Measurements from ENCODE around the gene IKZF4.
A peak's percentile ranks its signal among the peaks of the same experiment; 100 is the strongest.
"Not testable (repeated sequence)": the region's sequence is repeated elsewhere in the genome, so short reads cannot be mapped to it uniquely, and the experiment has no call there.

The IKZF4 gene

GRCh38 chr12:55996715-55997534 is 23.9 kb upstream of the IKZF4 start, which contains the start of gene SUOX:
Gene SUOX, plus strand, starts transcription at chr12:55997276. Its CDS starts 4,946 bp downstream, at chr12:56002222.
- H3K4me3 ChIP-seq (ENCODE audit: low read depth, low read length): peak within 1 kb of the TSS; percentile 72
- peak; percentile 92 for DNase-seq (ENCODE audit: low read depth)

GRCh38 chr12:55997535-55997859 is 23.3 kb upstream of the IKZF4 start:
- peak overlapping the region; percentile 72 for H3K4me3 ChIP-seq (ENCODE audit: low read depth, low read length)
- no peak for DNase-seq (ENCODE audit: low read depth)

- H3K4me3 ChIP-seq (ENCODE audit: low read depth, low read length); DNase-seq (ENCODE audit: low read depth): not testable (repeated sequence)
Observed at GRCh38 chr12:55999522-55999921, 21.3 kb upstream of the IKZF4 start.

- DNase-seq (ENCODE audit: low read depth); H3K4me3 ChIP-seq (ENCODE audit: low read depth, low read length): not testable (repeated sequence)
Observed at GRCh38 chr12:55999999-56000540, 20.8 kb upstream of the IKZF4 start.

- H3K4me3 ChIP-seq (ENCODE audit: low read depth, low read length): no peak overlapping the region
- no peak for DNase-seq (ENCODE audit: low read depth)
Observed at GRCh38 chr12:56001487-56002100, 19.2 kb upstream of the IKZF4 start.

- DNase-seq (ENCODE audit: low read depth); H3K4me3 ChIP-seq (ENCODE audit: low read depth, low read length): not testable (repeated sequence)
Observed at GRCh38 chr12:56003376-56003775, 17.5 kb upstream of the IKZF4 start.

- H3K4me3 ChIP-seq (ENCODE audit: low read depth, low read length): no peak overlapping the region
- DNase-seq (ENCODE audit: low read depth): no peak
Observed at GRCh38 chr12:56004211-56004610, 16.6 kb upstream of the IKZF4 start.

GRCh38 chr12:56007564-56008559 is 13.0 kb upstream of the IKZF4 start:
- DNase-seq (ENCODE audit: low read depth): no peak
- H3K4me3 ChIP-seq (ENCODE audit: low read depth, low read length): peak overlapping the region; percentile 63

- no peak overlapping the region for H3K4me3 ChIP-seq (ENCODE audit: low read depth, low read length)
- DNase-seq (ENCODE audit: low read depth): no peak
Observed at GRCh38 chr12:56010111-56010570, 10.7 kb upstream of the IKZF4 start.

- no peak for DNase-seq (ENCODE audit: low read depth)
- no peak overlapping the region for H3K4me3 ChIP-seq (ENCODE audit: low read depth, low read length)
Observed at GRCh38 chr12:56011509-56012090, 9.2 kb upstream of the IKZF4 start.

GRCh38 chr12:56013482-56013881 is 7.4 kb upstream of the IKZF4 start:
- DNase-seq (ENCODE audit: low read depth): no peak
- no peak overlapping the region for H3K4me3 ChIP-seq (ENCODE audit: low read depth, low read length)

GRCh38 chr12:56014205-56014604 is 6.6 kb upstream of the IKZF4 start:
- no peak for DNase-seq (ENCODE audit: low read depth)
- H3K4me3 ChIP-seq (ENCODE audit: low read depth, low read length): no peak overlapping the region

- no peak overlapping the region for H3K4me3 ChIP-seq (ENCODE audit: low read depth, low read length)
- no peak for DNase-seq (ENCODE audit: low read depth)
Observed at GRCh38 chr12:56017181-56017580, 3.7 kb upstream of the IKZF4 start.

- no peak overlapping the region for H3K4me3 ChIP-seq (ENCODE audit: low read depth, low read length)
- DNase-seq (ENCODE audit: low read depth): no peak
Observed at GRCh38 chr12:56018356-56018755, 2.5 kb upstream of the IKZF4 start.

- no peak for DNase-seq (ENCODE audit: low read depth)
Observed at GRCh38 chr12:56021889-56022497, 1.1 kb downstream of the IKZF4 start.

GRCh38 chr12:56028511-56029165 is 7.8 kb downstream of the IKZF4 start:
- no peak overlapping the region for H3K4me3 ChIP-seq (ENCODE audit: low read depth, low read length)
- DNase-seq (ENCODE audit: low read depth): no peak

More at GRCh38 chr12:56021889-56022497, 1.1 kb downstream of the IKZF4 start:
- peak overlapping the region; percentile 29 for H3K4me3 ChIP-seq (ENCODE audit: low read depth, low read length)

- H3K4me3 ChIP-seq (ENCODE audit: low read depth, low read length): no peak overlapping the region
- no peak for DNase-seq (ENCODE audit: low read depth)
Observed at GRCh38 chr12:56029166-56029519, 8.3 kb downstream of the IKZF4 start.

GRCh38 chr12:56029666-56030293 is 8.9 kb downstream of the IKZF4 start:
- DNase-seq (ENCODE audit: low read depth): no peak

More at GRCh38 chr12:56029666-56030293, 8.9 kb downstream of the IKZF4 start:
- H3K4me3 ChIP-seq (ENCODE audit: low read depth, low read length): no peak overlapping the region
